Measurements from ENCODE around the gene ANKMY2. TPM values are rescaled to one million over a fixed set of nuclear protein-coding genes. Genes with fewer than 3 reads are reported as not detected.

Gene ANKMY2
- total RNA-seq, 1 donor from 2014 or later: 9.4 TPM

DNA sequence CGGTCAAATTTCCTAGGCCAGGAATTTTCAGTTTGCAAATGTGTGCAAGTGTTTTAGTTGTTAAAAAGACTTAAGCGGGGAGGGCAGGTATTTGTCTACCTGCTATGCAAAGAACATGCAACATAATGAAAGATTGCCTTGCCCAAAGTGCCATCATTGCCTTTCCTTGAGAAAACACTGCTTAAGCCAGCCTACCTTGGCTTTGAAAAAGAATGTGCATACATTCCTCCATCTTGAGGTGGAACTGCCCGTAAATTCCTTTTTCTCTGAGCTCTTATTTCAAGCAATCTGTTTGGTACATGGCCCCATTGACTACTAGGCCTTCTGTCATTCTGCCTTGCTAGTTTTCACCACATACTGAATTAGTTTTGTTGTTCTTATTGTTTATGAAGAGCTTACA is 29.7 kb upstream of the ANKMY2 start:
- no peak overlapping the region for H3K4me3 Mint-ChIP-seq (ENCODE audit: unreplicated experiment)
- TF ChIP-seq, protein P1, sequence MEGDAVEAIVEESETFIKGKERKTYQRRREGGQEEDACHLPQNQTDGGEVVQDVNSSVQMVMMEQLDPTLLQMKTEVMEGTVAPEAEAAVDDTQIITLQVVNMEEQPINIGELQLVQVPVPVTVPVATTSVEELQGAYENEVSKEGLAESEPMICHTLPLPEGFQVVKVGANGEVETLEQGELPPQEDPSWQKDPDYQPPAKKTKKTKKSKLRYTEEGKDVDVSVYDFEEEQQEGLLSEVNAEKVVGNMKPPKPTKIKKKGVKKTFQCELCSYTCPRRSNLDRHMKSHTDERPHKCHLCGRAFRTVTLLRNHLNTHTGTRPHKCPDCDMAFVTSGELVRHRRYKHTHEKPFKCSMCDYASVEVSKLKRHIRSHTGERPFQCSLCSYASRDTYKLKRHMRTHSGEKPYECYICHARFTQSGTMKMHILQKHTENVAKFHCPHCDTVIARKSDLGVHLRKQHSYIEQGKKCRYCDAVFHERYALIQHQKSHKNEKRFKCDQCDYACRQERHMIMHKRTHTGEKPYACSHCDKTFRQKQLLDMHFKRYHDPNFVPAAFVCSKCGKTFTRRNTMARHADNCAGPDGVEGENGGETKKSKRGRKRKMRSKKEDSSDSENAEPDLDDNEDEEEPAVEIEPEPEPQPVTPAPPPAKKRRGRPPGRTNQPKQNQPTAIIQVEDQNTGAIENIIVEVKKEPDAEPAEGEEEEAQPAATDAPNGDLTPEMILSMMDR (IDR thresholded peaks at IDR 0.05; ENCODE audit: partially characterized antibody, unreplicated experiment): no peak
- H3K27me3 Mint-ChIP-seq (ENCODE audit: unreplicated experiment): no peaks in the 10 kb centered on the region
- DNase-seq: no peak
- H3K9me3 Mint-ChIP-seq (ENCODE audit: unreplicated experiment): no peaks in the 10 kb centered on the region
- H3K4me1 Mint-ChIP-seq (ENCODE audit: low read depth, unreplicated experiment): peaks cover 4% of the 10 kb centered on the region
- no peak overlapping the region for H3K27ac Mint-ChIP-seq (ENCODE audit: unreplicated experiment)
- no peaks in the 10 kb centered on the region for H3K36me3 Mint-ChIP-seq (ENCODE audit: unreplicated experiment)

DNA sequence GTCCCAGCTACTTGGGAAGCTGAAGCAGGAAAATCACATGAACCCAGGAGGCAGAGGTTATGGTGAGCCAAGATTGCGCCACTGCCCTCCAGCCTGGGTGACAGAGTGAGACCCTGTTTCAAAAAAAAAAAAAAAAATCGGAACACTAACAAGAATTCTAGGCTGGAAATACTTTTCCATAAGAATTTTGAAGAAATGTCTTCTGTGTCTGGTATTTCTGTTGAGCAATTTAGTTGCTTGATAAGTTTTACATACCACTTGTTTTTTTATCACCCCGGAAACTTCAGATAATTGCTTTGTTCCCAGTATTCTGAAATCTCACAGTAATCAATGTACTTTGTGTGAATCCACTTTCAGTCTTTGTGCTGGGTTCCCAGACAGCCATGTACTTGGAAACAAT is 26.3 kb upstream of the ANKMY2 start:
- Mint-ChIP-seq H3K4me3 (ENCODE audit: unreplicated experiment) (no peak overlapping the region), H3K27ac (ENCODE audit: unreplicated experiment) (no peak overlapping the region), H3K36me3 (ENCODE audit: unreplicated experiment) (no peaks in the 10 kb centered on the region), H3K9me3 (ENCODE audit: unreplicated experiment) (no peaks in the 10 kb centered on the region), H3K27me3 (ENCODE audit: unreplicated experiment) (no peaks in the 10 kb centered on the region), H3K4me1 (ENCODE audit: low read depth, unreplicated experiment) (peaks cover 7% of the 10 kb centered on the region)
- DNase-seq: no peak
- TF ChIP-seq, protein P1 (IDR thresholded peaks at IDR 0.05; ENCODE audit: partially characterized antibody, unreplicated experiment): no peak

DNA sequence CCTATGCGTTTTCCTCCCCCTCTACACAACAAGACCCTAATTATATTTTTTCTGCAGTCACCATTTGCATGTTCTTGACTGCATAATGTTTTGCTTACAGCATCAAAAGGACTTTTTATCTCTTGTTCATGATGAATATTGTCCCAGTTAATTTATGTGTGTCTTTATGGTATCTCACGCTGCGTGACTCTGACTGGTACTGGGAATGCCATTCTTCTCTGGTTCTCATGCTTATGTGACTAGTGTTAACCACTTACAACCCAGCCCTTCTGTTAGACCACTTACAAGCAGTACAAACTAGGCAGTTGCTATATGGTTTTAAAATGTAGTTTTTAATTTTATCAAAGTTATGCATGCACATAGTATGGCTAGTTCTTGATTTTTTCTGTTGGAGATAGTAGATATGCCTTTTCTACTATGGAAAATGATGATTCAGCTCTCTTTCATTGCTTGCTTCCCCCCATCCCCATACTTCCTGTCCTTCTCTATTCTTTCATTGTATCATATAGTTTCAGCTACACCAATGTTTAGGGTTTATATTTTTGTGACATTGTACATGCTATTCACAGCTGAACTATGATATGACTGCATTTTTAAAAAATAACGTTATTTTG is 25.3 kb upstream of the ANKMY2 start:
- Mint-ChIP-seq H3K36me3 (ENCODE audit: unreplicated experiment) (no peaks in the 10 kb centered on the region), H3K4me1 (ENCODE audit: low read depth, unreplicated experiment) (peaks cover 7% of the 10 kb centered on the region), H3K9me3 (ENCODE audit: unreplicated experiment) (no peaks in the 10 kb centered on the region), H3K27ac (ENCODE audit: unreplicated experiment) (no peak overlapping the region), H3K4me3 (ENCODE audit: unreplicated experiment) (no peak overlapping the region), H3K27me3 (ENCODE audit: unreplicated experiment) (no peaks in the 10 kb centered on the region)
- TF ChIP-seq, protein P1 (IDR thresholded peaks at IDR 0.05; ENCODE audit: partially characterized antibody, unreplicated experiment): no peak
- no peak for DNase-seq

GRCh38 chr7:16670021-16670420 is 24.5 kb upstream of the ANKMY2 start:
- Mint-ChIP-seq H3K4me3 (ENCODE audit: unreplicated experiment) (no peak overlapping the region), H3K9me3 (ENCODE audit: unreplicated experiment) (no peaks in the 10 kb centered on the region), H3K27ac (ENCODE audit: unreplicated experiment) (no peak overlapping the region), H3K36me3 (ENCODE audit: unreplicated experiment) (no peaks in the 10 kb centered on the region), H3K4me1 (ENCODE audit: low read depth, unreplicated experiment) (peaks cover 7% of the 10 kb centered on the region), H3K27me3 (ENCODE audit: unreplicated experiment) (no peaks in the 10 kb centered on the region)
- TF ChIP-seq, protein P1 (IDR thresholded peaks at IDR 0.05; ENCODE audit: partially characterized antibody, unreplicated experiment): no peak
- no peak for DNase-seq

- no peaks in the 10 kb centered on the region for H3K9me3 Mint-ChIP-seq (ENCODE audit: unreplicated experiment)
- TF ChIP-seq, protein P1 (IDR thresholded peaks at IDR 0.05; ENCODE audit: partially characterized antibody, unreplicated experiment): no peak
- no peak overlapping the region for H3K4me3 Mint-ChIP-seq (ENCODE audit: unreplicated experiment)
- H3K27me3 Mint-ChIP-seq (ENCODE audit: unreplicated experiment): no peaks in the 10 kb centered on the region
- peaks cover 7% of the 10 kb centered on the region for H3K4me1 Mint-ChIP-seq (ENCODE audit: low read depth, unreplicated experiment)
- DNase-seq: no peak
- no peaks in the 10 kb centered on the region for H3K36me3 Mint-ChIP-seq (ENCODE audit: unreplicated experiment)
- no peak overlapping the region for H3K27ac Mint-ChIP-seq (ENCODE audit: unreplicated experiment)
Measured at GRCh38 chr7:16669581-16669980, 24.0 kb upstream of the ANKMY2 start.

All from glutamatergic neuron (in vitro differentiated cells).